Colonic mucosa (tissue), 4 donors: ENCODE data around the gene LTBP2. TPM values are rescaled to one million over a fixed set of nuclear protein-coding genes. Genes with fewer than 3 reads are reported as not detected.

Experiments
- DNase-seq: peaks from one replicate; pipeline ENCODE4 v3.0.0-alpha.2; 2020
- H3K27ac ChIP-seq: fragments of 200-600 bp; one replicate; pipeline ENCODE4 v1.8.0; 2021
- H3K27me3 ChIP-seq: fragments of 200-600 bp; one replicate; pipeline ENCODE4 v1.8.0; 2021
- H3K36me3 ChIP-seq: fragments of 200-600 bp; one replicate; pipeline ENCODE4 v1.8.0; 2021
- H3K4me1 ChIP-seq: fragments of 200-600 bp; one replicate; pipeline ENCODE4 v1.8.0; 2021; ENCODE audit warnings: mild to moderate bottlenecking
- H3K4me3 ChIP-seq: fragments of 200-600 bp; one replicate; pipeline ENCODE4 v1.8.0; 2021
- H3K9ac ChIP-seq, 2 donors: one replicate each; pipeline ENCODE4 v1.7.0; 2013; ENCODE audit warnings: control low read depth in 2 of 2, low read depth in 2 of 2, low read length in 2 of 2
- H3K9me3 ChIP-seq: fragments of 200-600 bp; one replicate; pipeline ENCODE4 v1.8.0; 2021
- CTCF ChIP-seq: fragments of 200-600 bp; IDR thresholded peaks from one replicate; pipeline ENCODE4 v1.8.0; 2022; ENCODE audit warnings: antibody characterized with exemption, mild to moderate bottlenecking
- intact Hi-C: fragments of 100-400 bp; cut with DNase I; formaldehyde crosslinking; loops from one replicate; pipeline ENCODE4 v1.14.1; 2022
- total RNA-seq, 2 donors: library from RNA; stranded (reverse); fragmentation: NEBNext Ultra II Directional in 1 of 2; extraction: Animal tissue kit (Norgen Biotek cat#: 25700) in 1 of 2; gene quantifications; one replicate each; pipeline ENCODE4 v1.2.1, GENCODE V29; 2021
- donor health status: healthy.
- donor health status: DM: no; HTN: no; CAD: no.
- donor health status: DM: no; HTN: no; CAD: no.

LTBP2 gene
- total RNA-seq, 2 donors from 2014 or later = 1.9 to 3.7 TPM

GRCh38 chr14:74501135-74501614 is 110.9 kb downstream of the LTBP2 start:
- Histone ChIP-seq H3K4me3 (no peak overlapping the region), H3K9me3 (no peaks in the 10 kb centered on the region), H3K27ac (no peak overlapping the region), H3K36me3 (no peaks in the 10 kb centered on the region), H3K27me3 (no peaks in the 10 kb centered on the region), H3K9ac (no peak overlapping the region), H3K4me1 (no peaks in the 10 kb centered on the region)
- peak; percentile 17 for TF ChIP-seq CTCF
- DNase-seq = peak; percentile 32
- intact Hi-C loops = loop anchor here (5.0 kb wide), 1 partner anchor 111 kb away; the partner anchor contains the start of gene LTBP2

- H3K9me3 ChIP-seq = no peaks in the 10 kb centered on the region
- H3K36me3 ChIP-seq = no peaks in the 10 kb centered on the region
- intact Hi-C loops = loop anchor here (5.0 kb wide), 1 partner anchor 112 kb away; the partner anchor contains the start of gene LTBP2
- no peak for TF ChIP-seq CTCF
- H3K27ac ChIP-seq = no peak overlapping the region
- no peak overlapping the region for H3K9ac ChIP-seq
- no peaks in the 10 kb centered on the region for H3K27me3 ChIP-seq
- DNase-seq = no peak
- H3K4me1 ChIP-seq = no peaks in the 10 kb centered on the region
- H3K4me3 ChIP-seq = no peak overlapping the region
These were observed 111.5 kb downstream of the LTBP2 start for GRCh38 chr14:74500417-74501134.

GRCh38 chr14:74495356-74495755 is 116.7 kb downstream of the LTBP2 start:
- TF ChIP-seq CTCF = no peak
- Histone ChIP-seq H3K9ac (no peak overlapping the region), H3K4me1 (peaks cover 3% of the 10 kb centered on the region), H3K4me3 (no peak overlapping the region), H3K27ac (no peak overlapping the region), H3K9me3 (no peaks in the 10 kb centered on the region), H3K27me3 (no peaks in the 10 kb centered on the region), H3K36me3 (no peaks in the 10 kb centered on the region)
- no peak for DNase-seq
- intact Hi-C loops = no loop called here

- TF ChIP-seq CTCF = no peak
- peak; percentile 100 for DNase-seq
- Histone ChIP-seq H3K36me3 (no peaks in the 10 kb centered on the region), H3K9ac (peak within 1 kb of the TSS; percentile 89 to 94), H3K27me3 (no peaks in the 10 kb centered on the region), H3K4me3 (peak within 1 kb of the TSS; percentile 90), H3K27ac (peak within 1 kb of the TSS; percentile 95), H3K4me1 (peaks cover 3% of the 10 kb centered on the region), H3K9me3 (no peaks in the 10 kb centered on the region)
- intact Hi-C loops = no loop called here
These were observed 118.4 kb downstream of the LTBP2 start, which contains the start of gene ISCA2 for GRCh38 chr14:74493343-74494261. TSS of gene ISCA2 (plus strand) at chr14:74493765. CDS start at chr14:74493775, 10 bp downstream.

GRCh38 chr14:74492776-74493342 is 119.2 kb downstream of the LTBP2 start, which contains the start of gene NPC2:
TSS of gene NPC2 (minus strand) at chr14:74493305. CDS start at chr14:74493274, 31 bp downstream.
- no peaks in the 10 kb centered on the region for H3K9me3 ChIP-seq
- H3K9ac ChIP-seq = peak within 1 kb of the TSS; percentile 89 to 94
- H3K27me3 ChIP-seq = no peaks in the 10 kb centered on the region
- intact Hi-C loops = no loop called here
- no peak for DNase-seq
- H3K36me3 ChIP-seq = no peaks in the 10 kb centered on the region
- H3K4me3 ChIP-seq = peak within 1 kb of the TSS; percentile 90
- TF ChIP-seq CTCF = no peak
- peak within 1 kb of the TSS; percentile 95 for H3K27ac ChIP-seq
- H3K4me1 ChIP-seq = peaks cover 3% of the 10 kb centered on the region
